HG03378 (cell line): ENCODE results near the gene EIF3J.
A peak's percentile ranks its signal among the peaks of the same experiment; 100 is the strongest.
"Not testable (repeated sequence)": the region's sequence is repeated elsewhere in the genome, so short reads cannot be mapped to it uniquely, and the experiment has no call there.

ENCODE experiments used
- ATAC-seq: cut with Tn5 transposase; IDR thresholded peaks from one replicate; pipeline ENCODE4 v1.9.1; 2021; ENCODE audit warnings: mild to moderate bottlenecking, moderate library complexity; ENCODE audit not compliant: unreplicated experiment

EIF3J gene

DNA sequence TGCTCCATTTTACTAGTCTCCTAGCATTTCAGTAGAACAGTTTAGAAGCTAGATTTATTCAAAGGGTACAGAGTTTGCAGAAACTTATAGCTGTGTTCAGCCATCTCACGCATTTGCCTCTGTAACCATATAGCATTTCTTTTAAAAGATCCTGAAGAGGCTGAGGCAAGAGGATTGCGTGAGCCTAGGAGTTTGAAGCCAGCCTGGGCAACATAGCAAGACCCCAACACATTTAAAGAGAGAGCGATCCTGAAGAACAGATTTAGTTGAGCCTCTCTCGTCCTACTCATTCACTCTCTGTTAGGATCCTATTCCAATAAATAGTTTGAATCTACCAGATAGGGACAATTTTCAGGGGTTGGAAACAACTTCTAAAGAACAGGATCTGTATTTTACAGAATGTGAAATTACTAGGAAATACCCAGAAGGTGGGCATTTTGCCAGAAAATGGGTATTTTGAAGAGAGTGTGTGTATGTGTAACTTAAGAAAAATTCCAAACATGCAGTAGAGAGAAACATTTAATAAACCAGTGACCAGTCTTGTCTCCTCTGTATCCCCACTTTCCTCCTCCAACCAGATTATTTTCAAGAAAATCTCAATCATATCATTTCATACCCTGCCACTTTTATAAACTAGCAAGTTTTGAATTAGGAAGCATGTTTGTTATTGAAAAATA, 4.5 kb downstream of the EIF3J start:
- no peak for ATAC-seq

DNA sequence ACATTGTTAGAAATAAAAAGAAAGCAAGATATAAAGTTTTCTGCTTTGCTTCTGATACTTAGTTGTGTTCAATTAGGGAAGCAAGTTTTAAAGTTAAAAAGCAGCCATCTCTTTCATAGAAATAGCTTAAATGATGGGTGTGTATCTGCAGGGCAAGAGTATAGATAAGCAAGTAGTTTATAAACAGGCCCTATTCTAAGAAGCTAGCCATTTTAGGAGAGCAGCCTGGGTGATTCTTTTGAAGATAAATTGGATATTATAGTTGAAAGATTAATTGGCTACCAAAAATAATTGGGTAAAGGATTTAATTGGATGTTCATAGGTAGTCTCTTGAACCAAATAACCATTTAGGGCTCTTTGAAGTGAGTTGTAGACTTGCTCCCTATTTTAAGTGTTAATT, 5.6 kb downstream of the EIF3J start:
- ATAC-seq, result no peak

DNA sequence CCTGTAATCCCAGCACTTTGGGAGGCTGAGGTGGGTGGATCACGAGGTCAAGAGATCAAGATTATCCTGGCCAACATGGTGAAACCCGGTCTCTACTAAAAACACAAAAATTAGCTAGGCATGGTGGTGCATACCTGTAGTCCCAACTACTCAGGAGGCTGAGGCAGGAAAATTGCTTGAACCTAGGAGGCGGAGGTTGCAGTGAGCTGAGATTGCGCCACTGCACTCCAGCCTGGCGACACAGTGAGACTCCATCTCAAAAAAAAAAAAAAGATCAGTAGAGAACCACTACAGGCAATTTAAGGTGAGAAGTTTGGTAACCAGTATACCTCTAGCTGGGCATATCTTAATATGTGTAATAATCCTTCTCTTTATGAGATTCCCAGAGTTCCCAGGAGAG, 7.8 kb downstream of the EIF3J start:
- not testable (repeated sequence) for ATAC-seq

DNA sequence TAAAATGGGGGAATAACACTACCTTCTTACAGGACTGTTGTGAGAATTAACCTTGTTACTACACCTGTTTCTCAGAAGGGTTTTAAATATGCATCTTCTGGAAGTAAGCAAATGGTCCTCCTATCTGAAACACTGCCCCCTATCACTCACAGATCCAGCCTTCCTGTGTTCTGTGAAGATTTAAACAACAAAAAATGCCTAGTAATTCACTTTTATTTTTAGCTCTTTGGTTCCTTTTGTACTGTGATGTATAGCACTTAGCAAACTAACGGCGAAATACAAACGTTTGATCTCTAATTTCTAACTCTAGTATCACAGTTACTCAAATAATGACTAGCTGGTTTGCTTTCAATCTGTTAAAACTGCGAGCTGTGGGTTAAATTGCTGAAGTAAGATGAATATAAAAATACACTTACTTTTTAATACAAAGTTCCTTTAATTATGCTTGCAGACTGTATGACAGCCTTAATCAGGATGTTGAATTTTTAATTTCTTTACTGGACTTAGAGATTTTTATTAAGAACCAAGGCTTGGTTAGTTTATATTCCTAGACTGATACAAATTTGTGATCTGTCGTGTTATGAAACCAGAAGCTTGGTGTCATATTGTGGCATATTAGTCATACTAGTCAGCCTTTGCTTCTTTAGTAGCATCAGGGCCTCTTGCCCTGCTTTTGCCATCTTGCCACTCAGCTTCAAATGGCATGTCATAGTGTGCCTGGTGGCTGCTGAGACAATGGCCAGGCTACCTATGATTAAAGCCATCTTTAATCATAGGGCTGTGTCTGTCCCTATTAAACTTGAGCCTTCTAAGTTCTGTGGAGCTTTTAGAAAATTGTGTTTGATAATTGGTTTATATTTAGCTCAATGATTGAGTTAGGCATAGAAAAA, 9.2 kb downstream of the EIF3J start:
- peak; percentile 59 for ATAC-seq

DNA sequence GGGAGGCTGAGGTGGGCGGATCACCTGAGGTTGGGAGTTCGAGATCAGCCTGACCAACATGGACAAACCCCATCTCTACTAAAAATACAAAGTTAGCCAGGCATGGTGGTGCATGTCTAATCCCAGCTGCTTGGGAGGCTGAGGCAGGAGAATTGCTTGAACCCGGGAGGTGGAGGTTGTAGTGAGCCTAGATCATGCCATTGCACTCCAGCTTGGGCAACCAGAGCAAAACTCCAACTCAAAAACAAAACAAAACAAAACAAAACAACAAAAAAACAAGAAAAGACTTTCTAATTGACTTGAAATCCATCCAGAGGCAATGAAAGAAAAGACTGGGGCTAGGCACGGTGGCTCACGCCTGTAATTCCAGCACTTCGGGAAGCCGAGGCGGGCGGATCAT, 12.2 kb downstream of the EIF3J start:
- ATAC-seq, result not testable (repeated sequence)

DNA sequence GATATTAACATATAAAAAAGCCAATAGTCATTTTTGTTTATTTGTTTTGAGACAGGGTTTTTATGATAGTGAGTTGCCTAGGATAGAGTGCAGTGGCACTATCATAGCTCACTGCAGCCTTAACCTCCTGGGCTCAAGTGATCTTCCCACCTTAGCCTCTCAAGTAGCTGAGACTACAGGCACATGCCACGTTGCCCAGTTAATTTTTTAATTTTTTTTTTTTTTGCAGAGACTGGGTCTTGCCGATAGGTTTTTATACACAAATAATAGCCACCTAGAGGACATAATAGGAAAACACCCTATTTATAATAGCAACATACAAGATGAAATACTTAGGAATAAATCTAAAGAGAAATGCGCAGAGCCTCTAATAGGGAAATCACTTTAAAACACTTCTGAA, 13.3 kb downstream of the EIF3J start:
- no peak for ATAC-seq

DNA sequence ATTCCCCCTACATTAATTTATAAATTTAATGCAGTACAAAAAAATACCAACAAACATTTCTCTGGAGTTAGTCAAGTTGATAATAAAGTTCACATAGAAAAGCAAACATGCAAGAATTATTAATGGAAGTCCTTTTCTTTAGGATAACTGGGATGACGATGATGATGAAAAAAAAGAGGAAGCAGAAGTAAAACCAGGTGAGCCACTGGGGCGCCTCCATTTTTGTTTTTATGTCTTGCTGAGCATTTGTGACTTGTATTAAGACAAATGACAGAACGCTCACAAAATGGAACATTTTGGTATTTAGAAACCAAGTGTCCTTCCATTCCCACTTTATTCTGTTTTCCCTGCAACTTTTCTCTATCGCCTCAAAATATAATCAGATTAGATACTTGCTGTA, 13.8 kb downstream of the EIF3J start:
- no peak for ATAC-seq

DNA sequence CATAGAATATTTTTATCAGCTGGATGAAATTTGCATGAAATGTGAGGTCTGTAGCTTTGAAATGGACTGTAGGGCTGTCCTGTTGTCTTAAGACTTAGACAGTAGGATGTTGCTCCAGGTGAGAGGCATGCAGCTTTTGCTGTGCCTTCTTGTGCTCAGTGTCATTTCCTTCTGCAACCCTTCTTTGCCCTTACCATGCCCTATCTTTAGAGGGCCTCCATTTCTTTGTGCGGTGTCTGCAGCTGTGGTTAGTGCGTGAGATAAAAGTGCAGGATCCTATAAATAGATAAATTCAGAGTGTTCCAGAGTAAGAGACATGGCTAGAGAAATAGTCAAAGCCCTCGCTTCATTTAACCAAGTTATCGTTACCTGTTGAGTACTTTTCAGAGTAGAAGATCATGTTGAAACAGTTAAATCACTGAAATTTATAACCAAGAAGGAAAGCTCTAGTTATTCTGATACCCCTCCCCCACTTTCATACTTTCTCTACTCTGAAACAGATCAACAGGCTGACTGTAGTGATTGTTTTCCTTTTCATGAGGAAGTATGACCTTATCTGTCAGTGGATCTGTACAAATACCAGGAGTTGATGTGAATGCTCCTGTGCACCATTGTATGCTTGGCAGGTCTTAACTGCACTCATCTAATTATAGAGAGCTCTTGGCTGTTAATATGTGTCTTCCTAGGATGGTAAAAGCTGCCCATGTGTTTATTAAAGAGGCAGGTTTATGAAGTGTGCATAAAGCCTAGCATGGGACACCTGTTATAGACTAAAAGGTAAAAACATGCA, 18.2 kb downstream of the EIF3J start:
- ATAC-seq, result no peak

DNA sequence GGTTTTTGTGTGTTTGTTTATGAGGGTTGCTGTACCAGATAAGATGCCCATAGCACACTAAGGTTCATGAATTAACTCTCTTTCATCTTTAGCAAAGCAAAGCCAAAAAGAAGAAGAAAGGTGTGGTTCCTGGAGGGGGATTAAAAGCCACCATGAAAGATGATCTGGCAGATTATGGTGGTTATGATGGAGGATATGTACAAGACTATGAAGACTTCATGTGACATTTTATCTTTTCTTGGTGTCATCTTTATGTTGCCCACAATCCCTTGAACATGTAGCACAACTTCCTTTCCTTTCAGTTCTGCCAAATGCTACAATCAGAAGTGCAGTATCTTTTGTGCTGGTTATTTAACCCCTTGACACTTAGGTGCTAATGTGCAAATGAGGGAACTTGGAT, 24.0 kb downstream of the EIF3J start:
- ATAC-seq, result not testable (repeated sequence)

DNA sequence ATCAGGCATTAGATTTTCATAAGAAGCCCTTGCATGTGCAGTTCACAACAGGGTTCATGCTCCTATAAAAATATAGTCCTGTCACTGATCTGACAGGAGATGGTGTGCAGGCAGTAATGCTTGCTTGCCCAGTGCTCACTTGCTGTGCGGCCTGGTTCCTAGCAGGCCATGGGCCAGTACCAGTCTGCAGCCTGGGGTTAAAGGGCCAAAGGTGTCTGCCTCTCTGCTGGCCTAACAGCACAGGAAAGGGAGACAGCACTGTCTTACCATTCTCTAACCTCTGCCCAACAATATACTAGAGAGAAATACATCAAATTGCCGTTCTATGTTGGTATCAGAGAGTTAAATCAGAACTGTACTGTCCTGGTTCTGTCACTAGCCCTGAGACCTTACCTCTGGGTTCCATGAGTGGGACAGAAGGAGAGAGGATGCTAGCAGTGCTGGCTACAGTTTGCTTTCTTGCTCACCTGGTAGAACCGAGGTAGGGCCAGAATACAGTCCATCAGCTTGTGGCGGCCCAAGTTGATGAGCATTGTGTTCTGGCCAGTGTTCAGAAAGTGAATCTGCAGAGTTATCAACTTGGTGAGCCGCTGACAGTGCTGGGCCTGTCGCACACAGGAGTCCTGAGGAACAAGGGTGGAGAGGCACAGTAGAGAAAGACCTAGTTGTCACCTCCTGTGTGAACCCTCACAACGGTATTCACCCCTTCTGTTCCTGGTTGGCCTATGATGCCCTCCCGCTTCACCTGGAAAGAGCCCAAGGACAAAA, 28.6 kb downstream of the EIF3J start:
- ATAC-seq, result no peak

DNA sequence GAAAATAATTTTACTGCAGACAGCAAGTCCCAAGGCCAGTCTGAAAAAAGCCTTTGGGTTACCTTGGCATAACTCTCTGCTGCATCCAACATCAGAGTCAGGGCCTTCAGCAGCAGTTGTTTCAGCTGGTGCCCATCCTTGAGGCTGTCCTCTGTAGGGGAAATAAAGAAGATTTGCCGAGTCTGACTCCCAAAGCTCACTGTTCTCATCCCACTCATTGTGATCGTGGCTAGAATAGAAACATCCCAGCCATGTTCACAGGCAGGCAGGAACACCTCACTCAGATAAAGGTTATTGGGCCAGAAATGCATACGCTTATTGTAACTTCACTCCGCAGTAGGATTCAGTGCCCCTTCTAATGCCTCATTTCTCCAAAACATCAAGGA, 29.2 kb downstream of the EIF3J start:
- ATAC-seq, result no peak

DNA sequence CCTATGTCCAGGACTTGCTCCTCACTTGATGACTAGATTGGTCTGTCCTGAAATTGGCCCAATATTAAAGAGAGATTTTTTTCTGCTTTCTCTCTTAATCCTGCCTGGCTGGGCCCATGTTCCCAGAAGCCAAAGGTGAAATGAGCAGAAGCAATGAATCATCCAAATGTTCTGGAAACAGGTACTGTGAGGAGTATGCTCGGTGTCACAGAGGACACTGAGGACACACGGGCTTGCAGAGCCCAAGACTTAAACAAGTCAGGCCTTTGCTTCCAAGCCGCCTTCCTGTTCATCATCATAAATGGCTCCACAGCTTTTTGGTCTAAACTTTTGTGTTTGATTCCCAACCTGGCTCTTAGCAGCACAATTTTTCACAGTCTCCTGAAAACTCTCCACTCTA, 31.4 kb downstream of the EIF3J start:
- no peak for ATAC-seq

DNA sequence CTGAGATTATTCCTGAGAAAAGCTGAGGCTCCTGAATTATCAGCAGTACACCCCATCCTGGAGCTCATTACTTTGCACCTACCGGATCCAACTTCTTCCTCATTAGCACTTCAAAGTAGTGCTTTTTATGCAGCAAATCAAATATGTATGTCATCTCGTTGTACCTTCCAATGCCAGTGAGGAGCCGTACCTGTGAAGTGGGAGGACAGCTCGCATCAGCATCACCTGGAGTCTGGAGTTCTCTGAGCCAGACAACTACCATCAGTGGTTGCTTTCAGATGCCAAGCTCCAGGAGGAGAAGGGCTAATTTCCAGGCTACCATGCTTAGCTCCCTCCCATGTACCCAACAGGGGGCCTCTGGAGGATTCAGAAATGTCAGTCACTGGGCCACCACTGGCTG, 32.4 kb downstream of the EIF3J start:
- ATAC-seq, result no peak

DNA sequence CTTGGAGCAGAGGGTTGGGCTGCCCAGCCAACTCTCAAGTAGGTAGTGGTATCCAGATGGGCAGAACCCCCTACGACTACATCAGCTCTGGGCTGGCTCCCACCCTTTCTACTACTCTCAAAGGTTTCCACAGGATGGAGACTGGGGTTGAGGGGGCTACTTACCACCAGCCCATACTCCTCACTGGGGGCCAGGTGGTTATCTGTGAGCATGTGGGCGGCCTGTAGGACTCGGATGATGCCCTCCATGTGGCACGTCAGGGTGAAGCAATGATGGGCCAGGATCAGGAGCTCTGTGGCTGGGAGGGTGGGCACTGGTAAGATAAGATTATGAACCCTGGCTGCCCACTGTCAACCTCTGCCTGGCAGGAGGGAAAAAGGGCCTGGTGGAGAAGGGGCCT, 33.4 kb downstream of the EIF3J start:
- no peak for ATAC-seq

DNA sequence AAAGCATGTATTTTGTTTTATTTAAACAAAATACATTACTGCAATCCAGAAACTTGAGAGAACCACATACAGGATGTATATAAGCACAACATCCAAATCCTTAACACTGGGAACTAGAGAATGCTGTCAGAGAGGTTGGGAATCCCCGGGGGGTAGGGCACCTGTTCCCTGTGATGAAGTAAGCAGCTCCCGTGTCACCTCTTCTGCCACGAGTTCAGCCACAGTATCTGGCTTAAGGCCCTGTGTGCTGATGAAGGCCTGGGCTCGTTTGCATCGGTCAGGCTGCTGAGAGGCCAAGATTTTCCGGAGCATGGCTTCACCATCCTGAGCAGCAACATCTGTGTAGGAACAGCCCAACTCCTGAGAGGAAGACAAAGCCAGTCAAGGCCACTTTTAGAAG, 36.4 kb downstream of the EIF3J start:
- ATAC-seq, result no peak

DNA sequence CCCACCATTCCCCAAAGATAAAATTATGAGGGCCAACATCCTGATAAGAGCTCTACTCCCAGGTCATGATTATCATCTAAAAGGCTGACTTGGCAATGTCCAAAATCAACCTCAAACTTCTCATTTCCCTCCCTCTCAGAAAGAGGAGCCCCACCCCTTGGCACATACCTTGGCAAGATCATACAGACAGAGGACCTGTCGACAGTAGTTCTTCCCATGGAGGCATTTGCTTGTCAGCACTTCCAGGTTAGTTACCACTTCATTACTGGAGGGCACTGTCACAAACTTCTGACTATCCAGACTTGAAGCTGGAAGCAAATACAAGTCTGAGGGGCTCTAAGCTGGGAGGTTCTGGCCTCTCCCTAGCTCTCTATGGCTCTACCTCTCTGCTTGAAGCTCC, 37.8 kb downstream of the EIF3J start:
- ATAC-seq, result no peak

DNA sequence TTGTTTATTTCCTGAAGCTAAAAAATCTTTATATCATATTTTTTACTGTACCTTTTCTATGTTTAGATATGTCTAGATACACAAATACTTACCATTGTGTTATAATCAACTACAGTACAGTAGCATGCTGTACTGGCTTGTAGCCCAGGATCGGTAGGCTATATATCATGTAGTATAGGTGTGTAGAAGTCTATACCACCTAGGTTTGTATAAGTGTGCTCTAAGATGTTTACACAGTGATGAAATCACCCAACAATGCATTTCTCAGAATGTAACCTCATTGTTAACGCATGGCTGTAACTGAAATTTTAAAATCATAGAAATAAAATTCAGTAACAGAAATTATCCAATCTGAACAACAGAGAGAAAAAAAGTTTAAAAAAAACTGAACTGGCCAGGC, 43.2 kb downstream of the EIF3J start:
- no peak for ATAC-seq

DNA sequence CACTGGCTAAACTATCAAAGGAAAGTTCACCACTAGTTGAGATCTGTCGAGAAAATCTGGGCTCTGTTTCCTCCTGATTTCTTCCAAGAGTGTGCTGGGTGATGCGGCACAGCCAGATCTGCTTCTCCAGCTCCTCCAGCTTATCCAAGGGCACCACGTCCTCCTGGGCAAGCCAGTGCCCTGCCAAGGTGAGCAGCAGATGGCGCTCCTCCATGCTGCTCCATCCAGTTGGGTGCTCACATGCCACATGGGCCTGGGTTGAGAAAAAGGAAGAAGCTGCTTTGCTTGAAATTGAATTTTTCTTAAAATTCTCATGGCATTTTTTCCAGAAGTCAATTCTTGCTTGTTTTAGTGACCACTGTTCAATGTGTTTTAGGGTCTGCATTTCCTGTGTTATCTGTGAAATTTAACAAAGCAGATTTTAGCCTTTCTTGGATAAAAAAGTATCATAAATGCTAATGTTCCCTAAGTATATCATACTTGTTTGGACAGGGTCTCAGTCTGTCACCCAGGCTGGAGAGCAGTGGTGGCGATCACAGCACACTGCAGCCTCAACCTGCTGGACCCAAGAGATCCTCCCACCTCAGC, 47.3 kb downstream of the EIF3J start:
- ATAC-seq, result no peak

DNA sequence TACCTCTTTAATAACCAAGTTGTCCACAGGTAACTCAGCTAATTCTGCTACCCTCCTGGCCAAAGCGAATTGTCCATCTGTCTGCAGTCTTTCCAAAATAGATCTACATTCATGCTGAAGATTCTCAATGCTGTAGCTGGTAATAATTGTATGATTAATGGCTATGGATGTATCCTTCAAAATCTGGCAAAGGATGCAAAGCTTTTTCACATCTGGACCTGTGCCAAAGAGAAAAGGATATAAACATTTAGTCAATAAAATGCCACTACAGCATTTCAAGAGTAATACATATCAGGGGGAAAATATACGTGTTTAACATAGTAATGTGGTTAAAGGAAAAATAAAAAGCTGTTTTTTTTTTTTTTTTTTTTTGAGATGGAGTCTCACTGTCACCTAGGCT, 48.7 kb downstream of the EIF3J start:
- ATAC-seq, result no peak

DNA sequence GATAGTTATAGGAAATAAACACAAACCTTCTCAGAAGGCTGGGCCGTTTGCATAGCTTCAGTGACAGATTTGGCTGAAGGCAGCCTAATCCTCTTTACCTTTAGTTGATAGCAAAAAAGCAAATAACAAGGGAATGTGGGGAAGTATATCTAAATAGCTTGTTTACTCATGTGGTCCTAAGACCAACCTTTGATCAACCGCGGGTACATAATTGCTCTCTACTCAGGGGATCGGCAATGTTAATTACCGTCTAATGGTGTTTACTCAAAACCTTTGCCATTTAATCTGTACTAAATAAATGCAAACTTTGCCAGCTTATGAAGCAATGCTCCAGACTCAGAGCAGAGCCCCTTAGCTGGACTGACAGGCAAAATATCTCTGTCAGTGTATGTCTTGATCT, 51.6 kb downstream of the EIF3J start:
- ATAC-seq, result no peak

DNA sequence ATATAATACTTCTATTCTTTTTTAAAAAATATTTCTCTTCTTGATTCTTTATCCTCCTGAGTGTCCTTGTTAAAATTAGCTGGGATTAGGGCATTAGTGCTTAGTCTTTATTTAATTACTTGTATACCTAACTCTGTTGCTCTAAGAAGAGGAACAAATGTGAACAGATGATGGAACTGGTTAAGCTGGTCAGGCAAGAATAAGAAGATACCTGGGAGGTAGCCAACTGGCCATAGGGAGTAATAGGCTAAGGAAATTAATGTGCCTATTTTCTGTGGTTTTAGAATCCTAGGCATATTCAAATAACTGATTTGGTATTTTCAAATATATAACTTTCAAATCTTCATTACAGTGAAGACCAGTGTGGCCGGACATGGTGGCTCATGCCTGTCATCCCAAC, 54.4 kb downstream of the EIF3J start:
- ATAC-seq, result no peak
